ENCODE results near the gene TOX3. TPM values are rescaled to one million over a fixed set of nuclear protein-coding genes. Genes with fewer than 3 reads are reported as not detected.

The TOX3 gene
- total and polyA plus RNA-seq, 5 experiments from 2014 or later: not detected

- peaks cover 22 to 62% (median 41%) of the 10 kb centered on the region in 5 donors for H3K27me3 Mint-ChIP-seq
Observed at GRCh38 chr16:52544703-52545102, 2.2 kb downstream of the TOX3 start.

DNA sequence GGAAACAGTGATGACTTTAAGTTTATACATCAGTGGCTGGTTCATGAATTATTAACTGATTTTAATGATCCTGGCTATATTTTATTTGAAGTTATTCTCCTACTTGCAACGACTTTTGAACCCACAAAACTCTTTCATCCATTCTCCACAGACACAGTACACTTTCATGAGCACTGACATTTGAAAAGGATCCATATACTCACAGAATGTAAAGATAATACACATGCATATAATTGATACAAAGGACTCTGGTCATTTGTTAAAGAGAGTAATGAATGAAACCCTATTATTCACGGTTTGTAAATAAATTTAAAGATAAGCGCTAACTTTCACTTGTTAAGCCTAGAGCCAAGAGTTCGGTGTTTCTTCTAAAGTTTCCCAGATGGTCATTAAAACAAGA is 3.3 kb downstream of the TOX3 start:
- DNase-seq: no peak
- peaks cover 18 to 51% (median 36%) of the 10 kb centered on the region in 5 donors for H3K27me3 Mint-ChIP-seq
- no peak overlapping the region for H3K27ac Mint-ChIP-seq
- POLR2A ChIA-PET: no interaction called here
- H3K36me3 Mint-ChIP-seq: peaks cover 0 to 5% (median 4%) of the 10 kb centered on the region in 3 donors
- no peak overlapping the region for H3K4me3 Mint-ChIP-seq
- H3K9me3 Mint-ChIP-seq: peaks cover 0 to 5% (median 3%) of the 10 kb centered on the region in 9 donors
- peaks cover 6 to 15% (median 8%) of the 10 kb centered on the region in 4 donors for H3K4me1 Mint-ChIP-seq
- no peak for ATAC-seq

More at GRCh38 chr16:52544703-52545102, 2.2 kb downstream of the TOX3 start:
- POLR2A ChIA-PET: no interaction called here
- Mint-ChIP-seq H3K4me3 (no peak overlapping the region), H3K9me3 (peaks cover 0 to 5% (median 2%) of the 10 kb centered on the region in 9 donors), H3K27ac (no peak overlapping the region), H3K4me1 (peaks cover 6 to 15% (median 8%) of the 10 kb centered on the region in 4 donors), H3K36me3 (peaks cover 0 to 5% (median 4%) of the 10 kb centered on the region in 3 donors)
- DNase-seq: no peak
- no peak for ATAC-seq

GRCh38 chr16:52540910-52541309 is 6.0 kb downstream of the TOX3 start:
- H3K9me3 Mint-ChIP-seq: peaks cover 0 to 10% (median 4%) of the 10 kb centered on the region in 9 donors
- POLR2A ChIA-PET: no interaction called here
- no peak for ATAC-seq
- no peaks in the 10 kb centered on the region for H3K36me3 Mint-ChIP-seq
- no peak for DNase-seq
- peaks cover 3 to 7% (median 4%) of the 10 kb centered on the region in 4 donors for H3K4me1 Mint-ChIP-seq
- H3K4me3 Mint-ChIP-seq: no peak overlapping the region
- no peak overlapping the region for H3K27ac Mint-ChIP-seq
- peaks cover 15 to 36% (median 21%) of the 10 kb centered on the region in 5 donors for H3K27me3 Mint-ChIP-seq

DNA sequence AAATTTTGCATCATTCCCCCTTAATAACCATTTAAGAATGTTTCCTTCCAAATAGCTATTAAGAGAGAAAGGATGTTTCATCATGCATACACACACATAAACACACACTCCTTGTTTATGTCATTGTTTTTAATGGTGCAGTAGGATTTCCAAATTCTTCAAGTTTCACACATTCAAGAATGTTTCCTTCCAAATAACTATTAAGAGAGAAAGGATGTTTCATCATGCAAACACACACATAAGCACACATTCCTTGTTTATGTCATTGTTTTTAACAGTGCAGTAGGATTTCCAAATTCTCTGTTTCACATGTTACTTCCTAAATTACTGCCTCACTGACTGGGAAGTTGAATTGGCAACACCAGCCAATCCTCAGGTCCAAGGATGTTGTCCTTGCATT is 7.8 kb downstream of the TOX3 start:
- Mint-ChIP-seq H3K4me1 (no peaks in the 10 kb centered on the region), H3K36me3 (no peaks in the 10 kb centered on the region), H3K27ac (no peak overlapping the region), H3K9me3 (peaks cover 0 to 11% (median 5%) of the 10 kb centered on the region in 9 donors), H3K4me3 (no peak overlapping the region), H3K27me3 (peaks cover 7 to 20% (median 10%) of the 10 kb centered on the region in 5 donors)
- ATAC-seq: no peak
- no peak for DNase-seq
- POLR2A ChIA-PET: no interaction called here

GRCh38 chr16:52538511-52538910 is 8.4 kb downstream of the TOX3 start:
- Mint-ChIP-seq H3K4me1 (no peaks in the 10 kb centered on the region), H3K27ac (no peak overlapping the region), H3K4me3 (no peak overlapping the region), H3K27me3 (peaks cover 4 to 15% (median 6%) of the 10 kb centered on the region in 5 donors), H3K36me3 (no peaks in the 10 kb centered on the region), H3K9me3 (peaks cover 0 to 11% (median 5%) of the 10 kb centered on the region in 9 donors)
- POLR2A ChIA-PET: no interaction called here
- ATAC-seq (no peak), DNase-seq (no peak)

DNA sequence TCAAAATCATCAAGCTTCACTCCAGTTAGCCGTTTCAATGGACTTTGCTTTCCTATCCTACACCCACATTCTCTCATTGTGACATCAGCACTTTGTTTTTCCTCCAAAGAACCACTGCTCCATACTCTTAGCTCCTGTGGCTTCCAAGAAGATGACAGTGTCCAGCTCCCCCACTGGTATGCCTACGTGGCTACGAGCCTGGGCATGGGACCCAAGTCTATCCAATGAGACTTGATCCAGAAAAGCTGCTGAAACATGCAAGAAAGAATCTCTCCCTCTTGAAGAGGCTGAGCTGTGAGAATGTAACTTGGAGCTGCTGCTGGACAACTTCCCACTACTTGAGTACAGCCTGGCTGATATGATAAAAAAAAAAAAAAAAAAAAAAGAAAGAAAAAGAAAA is 9.4 kb downstream of the TOX3 start:
- no peaks in the 10 kb centered on the region for H3K36me3 Mint-ChIP-seq
- H3K27me3 Mint-ChIP-seq: peaks cover 0 to 11% (median 2%) of the 10 kb centered on the region in 5 donors
- ATAC-seq (no peak), DNase-seq (no peak)
- H3K4me3 Mint-ChIP-seq: no peak overlapping the region
- H3K27ac Mint-ChIP-seq: no peak overlapping the region
- H3K9me3 Mint-ChIP-seq: peaks cover 0 to 11% (median 5%) of the 10 kb centered on the region in 9 donors
- H3K4me1 Mint-ChIP-seq: no peaks in the 10 kb centered on the region
- POLR2A ChIA-PET: no interaction called here

- Mint-ChIP-seq H3K4me1 (no peaks in the 10 kb centered on the region), H3K4me3 (no peak overlapping the region), H3K9me3 (peaks cover 0 to 14% (median 5%) of the 10 kb centered on the region in 9 donors), H3K27me3 (peaks cover 0 to 13% (median 2%) of the 10 kb centered on the region in 5 donors), H3K27ac (no peak overlapping the region), H3K36me3 (no peaks in the 10 kb centered on the region)
- ATAC-seq (no peak), DNase-seq (no peak)
- POLR2A ChIA-PET: no interaction called here
Observed at GRCh38 chr16:52535076-52535475, 11.9 kb downstream of the TOX3 start.

DNA sequence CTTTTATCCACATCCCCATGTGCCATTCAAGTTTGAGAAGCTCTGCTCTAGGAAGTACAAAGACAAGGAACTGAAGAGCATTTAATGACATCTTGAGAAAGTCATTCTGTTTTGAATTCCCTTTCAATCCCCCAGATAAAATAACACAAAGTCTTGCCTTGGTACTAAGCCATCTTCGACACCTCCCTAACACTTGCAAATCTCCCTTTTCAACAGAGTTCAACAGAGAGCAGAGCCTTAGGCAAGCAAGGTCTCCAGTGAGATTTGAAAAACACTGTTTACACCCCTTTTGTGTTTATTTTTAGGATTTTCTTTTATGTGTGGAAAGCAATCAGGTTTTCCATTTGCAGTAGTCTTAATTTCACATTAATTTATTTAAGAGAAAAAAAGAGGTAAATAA is 13.6 kb downstream of the TOX3 start:
- ATAC-seq (no peak), DNase-seq (no peak)
- POLR2A ChIA-PET: no interaction called here
- Mint-ChIP-seq H3K36me3 (no peaks in the 10 kb centered on the region), H3K4me1 (no peaks in the 10 kb centered on the region), H3K4me3 (no peak overlapping the region), H3K27me3 (peaks cover 0 to 7% (median 2%) of the 10 kb centered on the region in 5 donors), H3K27ac (no peak overlapping the region), H3K9me3 (peaks cover 0 to 11% (median 5%) of the 10 kb centered on the region in 9 donors)

GRCh38 chr16:52532384-52532783 is 14.6 kb downstream of the TOX3 start:
- peaks cover 0 to 11% (median 5%) of the 10 kb centered on the region in 9 donors for H3K9me3 Mint-ChIP-seq
- no peaks in the 10 kb centered on the region for H3K4me1 Mint-ChIP-seq
- no peak overlapping the region for H3K4me3 Mint-ChIP-seq
- POLR2A ChIA-PET: no interaction called here
- no peaks in the 10 kb centered on the region for H3K36me3 Mint-ChIP-seq
- no peak for DNase-seq
- H3K27ac Mint-ChIP-seq: no peak overlapping the region
- H3K27me3 Mint-ChIP-seq: peaks cover 0 to 7% (median 2%) of the 10 kb centered on the region in 5 donors
- ATAC-seq: no peak

DNA sequence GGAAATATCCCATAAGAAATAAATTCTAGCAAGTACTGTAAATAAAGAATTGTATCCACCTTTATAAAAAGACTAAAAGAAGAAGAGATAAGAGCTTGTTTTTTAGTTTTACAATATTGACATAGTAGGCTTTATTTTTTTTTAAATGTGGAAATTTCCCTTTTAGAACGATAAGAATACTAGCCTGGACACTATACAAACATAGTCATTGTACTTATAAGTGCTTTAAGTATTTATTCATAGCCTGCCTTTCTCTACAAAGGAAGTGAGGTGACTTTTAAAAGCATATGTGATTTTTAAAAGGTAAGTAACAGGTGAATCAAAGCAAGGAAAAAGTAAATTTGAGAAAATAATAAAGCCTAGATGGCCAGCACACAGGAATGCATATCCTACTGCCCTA is 17.7 kb downstream of the TOX3 start:
- Mint-ChIP-seq H3K4me1 (no peaks in the 10 kb centered on the region), H3K27me3 (peaks cover 0 to 6% (median 0%) of the 10 kb centered on the region in 5 donors), H3K27ac (no peak overlapping the region), H3K4me3 (no peak overlapping the region), H3K9me3 (peaks cover 0 to 8% (median 0%) of the 10 kb centered on the region in 9 donors), H3K36me3 (no peaks in the 10 kb centered on the region)
- POLR2A ChIA-PET: no interaction called here
- no peak for ATAC-seq
- DNase-seq: no peak

DNA sequence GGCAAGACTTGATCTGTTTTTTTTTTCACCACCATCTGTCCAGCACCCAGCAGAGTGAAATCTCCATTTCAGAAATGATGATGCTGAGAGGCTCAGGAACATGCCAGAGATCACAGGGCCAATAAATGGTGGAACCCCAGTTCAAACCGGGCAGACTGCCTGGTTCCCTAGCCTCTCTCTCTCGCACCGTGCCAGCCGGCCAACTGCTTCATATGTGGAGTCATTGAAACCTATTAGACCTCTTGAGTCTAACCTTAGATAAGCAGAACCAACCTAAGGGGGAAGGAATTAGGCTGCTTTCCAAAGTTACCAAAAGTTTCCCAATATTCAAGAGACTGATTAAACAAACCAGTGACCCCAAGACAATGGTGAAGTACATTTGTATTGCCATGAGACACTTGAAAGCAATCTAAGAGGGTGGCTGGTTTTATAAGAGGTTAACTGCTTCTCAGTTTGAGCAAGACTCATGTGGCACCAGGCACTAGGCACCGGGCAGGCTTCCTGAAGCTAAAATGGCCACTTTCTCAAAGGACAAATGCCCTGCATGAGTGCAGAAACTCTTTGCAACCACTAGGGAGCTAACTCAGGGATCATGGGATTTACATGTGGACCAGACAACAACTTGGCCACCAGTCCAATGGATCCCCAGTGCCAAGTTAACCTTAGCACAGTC is 18.4 kb downstream of the TOX3 start:
- POLR2A ChIA-PET: no interaction called here
- Mint-ChIP-seq H3K4me1 (no peaks in the 10 kb centered on the region), H3K36me3 (no peaks in the 10 kb centered on the region), H3K9me3 (peaks cover 0 to 8% (median 0%) of the 10 kb centered on the region in 9 donors), H3K27ac (no peak overlapping the region), H3K4me3 (no peak overlapping the region), H3K27me3 (peaks cover 0 to 6% (median 0%) of the 10 kb centered on the region in 5 donors)
- ATAC-seq: no peak
- no peak for DNase-seq

DNA sequence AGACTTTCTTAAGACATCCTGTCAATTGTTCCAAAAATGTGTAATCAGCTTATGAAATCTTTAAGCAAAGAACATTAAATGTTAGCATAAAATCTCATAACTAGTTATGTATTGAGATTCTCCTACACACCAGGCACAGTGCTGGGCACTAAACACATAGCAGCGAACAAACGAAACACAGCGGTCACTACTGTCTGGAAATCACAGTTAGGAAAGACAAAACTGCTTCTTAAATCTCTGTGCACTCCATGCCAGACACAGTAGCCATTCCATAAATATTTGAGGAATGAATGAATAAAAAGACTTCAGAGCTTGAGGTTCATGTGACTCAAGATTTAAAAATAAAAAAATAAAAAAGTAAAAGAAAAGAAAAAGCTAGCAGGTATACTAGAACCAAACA is 20.1 kb downstream of the TOX3 start:
- no peaks in the 10 kb centered on the region for H3K36me3 Mint-ChIP-seq
- DNase-seq: no peak

GRCh38 chr16:52526116-52526828 is 20.7 kb downstream of the TOX3 start:
- Mint-ChIP-seq H3K36me3 (no peaks in the 10 kb centered on the region), H3K27ac (no peak overlapping the region), H3K4me1 (no peaks in the 10 kb centered on the region), H3K27me3 (peaks cover 0 to 10% (median 1%) of the 10 kb centered on the region in 5 donors), H3K9me3 (peaks cover 0 to 12% (median 4%) of the 10 kb centered on the region in 9 donors), H3K4me3 (no peak overlapping the region)
- POLR2A ChIA-PET: no interaction called here
- DNase-seq: no peak
- no peak for ATAC-seq

More for the DNA sequence above, 20.1 kb downstream of the TOX3 start:
- Mint-ChIP-seq H3K9me3 (peaks cover 0 to 12% (median 4%) of the 10 kb centered on the region in 9 donors), H3K27me3 (peaks cover 0 to 10% (median 1%) of the 10 kb centered on the region in 5 donors), H3K4me1 (no peaks in the 10 kb centered on the region), H3K27ac (no peak overlapping the region), H3K4me3 (no peak overlapping the region)
- ATAC-seq: no peak
- POLR2A ChIA-PET: no interaction called here
